Islet of Langerhans (tissue), 1 donor: ENCODE results near the gene ZNF497.
"Not testable (repeated sequence)": the region's sequence is repeated elsewhere in the genome, so short reads cannot be mapped to it uniquely, and the experiment has no call there.

ENCODE experiments used
- FAIRE-seq: peaks from one replicate; lab custom pipeline; 2011; peaks lifted over from hg19 to GRCh38; lab: Jason Lieb, UNC

The ZNF497 gene

GRCh38 chr19:58394821-58395219, 32.3 kb upstream of the ZNF497 start:
- FAIRE-seq, result no peak

GRCh38 chr19:58393725-58394033, 31.1 kb upstream of the ZNF497 start:
- no peak for FAIRE-seq

- no peak for FAIRE-seq
Observed at GRCh38 chr19:58392945-58393724, 30.6 kb upstream of the ZNF497 start.

GRCh38 chr19:58388175-58388526, 25.6 kb upstream of the ZNF497 start:
- FAIRE-seq, result no peak

GRCh38 chr19:58387338-58388174, 25.0 kb upstream of the ZNF497 start:
- FAIRE-seq, result no peak

GRCh38 chr19:58386576-58387337, 24.2 kb upstream of the ZNF497 start, which contains the start of gene RPS5:
RPS5 (plus strand) TSS chr19:58387269; CDS start chr19:58388138, 869 bp downstream.
- peak; percentile 58 for FAIRE-seq

- no peak for FAIRE-seq
Observed at GRCh38 chr19:58385891-58386575, 23.5 kb upstream of the ZNF497 start.

- FAIRE-seq, result no peak
Observed at GRCh38 chr19:58385313-58385890, 22.9 kb upstream of the ZNF497 start.

- no peak for FAIRE-seq
Observed at GRCh38 chr19:58382997-58383603, 20.5 kb upstream of the ZNF497 start.

- no peak for FAIRE-seq
Observed at GRCh38 chr19:58381460-58382212, 19.1 kb upstream of the ZNF497 start.

GRCh38 chr19:58380662-58381459, 18.3 kb upstream of the ZNF497 start, which contains the start of gene ZNF837:
ZNF837 (minus strand) TSS chr19:58381030; CDS start chr19:58369332, 11,698 bp downstream.
- peak; percentile 97 for FAIRE-seq

GRCh38 chr19:58380037-58380661, 17.6 kb upstream of the ZNF497 start:
- no peak for FAIRE-seq

- no peak for FAIRE-seq
Observed at GRCh38 chr19:58379246-58379645, 16.7 kb upstream of the ZNF497 start.

- not testable (repeated sequence) for FAIRE-seq
Observed at GRCh38 chr19:58376724-58377123, 14.2 kb upstream of the ZNF497 start.

GRCh38 chr19:58374200-58374599, 11.6 kb upstream of the ZNF497 start:
- no peak for FAIRE-seq

GRCh38 chr19:58372311-58373133, 10.0 kb upstream of the ZNF497 start:
- FAIRE-seq, result no peak

- FAIRE-seq, result no peak
Observed at GRCh38 chr19:58368561-58369360, 6.2 kb upstream of the ZNF497 start.
